ENCODE measurements around the gene NUB1. TPM values are rescaled to one million over a fixed set of nuclear protein-coding genes. Genes with fewer than 3 reads are reported as not detected.
A peak's percentile ranks its signal among the peaks of the same experiment; 100 is the strongest.

NUB1 gene
- total RNA-seq, 2 donors from 2014 or later = 46.4 to 53.7 TPM

DNA sequence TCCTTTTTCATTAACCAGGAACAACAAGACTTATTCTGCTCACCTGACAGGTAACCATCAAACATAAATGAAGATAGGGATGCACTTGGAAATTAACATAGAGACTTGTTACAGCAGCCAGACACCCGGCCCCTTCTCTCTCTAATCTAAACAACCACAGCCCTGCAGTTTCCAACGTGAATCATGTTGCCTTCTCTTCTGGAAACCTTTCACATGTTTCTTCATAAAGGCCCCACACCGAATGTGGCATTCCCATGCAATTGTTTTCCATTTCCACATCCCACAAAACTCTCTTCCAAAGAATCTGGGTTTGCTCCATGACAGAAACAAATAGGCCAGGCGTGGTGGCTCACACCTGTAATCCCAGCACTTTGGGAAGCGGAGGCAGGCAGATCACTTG lies 83.2 kb downstream of the NUB1 start:
- no peak for DNase-seq (ENCODE audit: low spot score)
- no peaks in the 10 kb centered on the region for H3K9me3 ChIP-seq
- H3K27ac ChIP-seq = no peak overlapping the region
- H3K27me3 ChIP-seq (replicated peaks; ENCODE audit: insufficient read depth) = no peaks in the 10 kb centered on the region
- no peaks in the 10 kb centered on the region for H3K36me3 ChIP-seq
- TF ChIP-seq POLR2A (IDR thresholded peaks at IDR 0.05) = no peak
- TF ChIP-seq, protein P1, sequence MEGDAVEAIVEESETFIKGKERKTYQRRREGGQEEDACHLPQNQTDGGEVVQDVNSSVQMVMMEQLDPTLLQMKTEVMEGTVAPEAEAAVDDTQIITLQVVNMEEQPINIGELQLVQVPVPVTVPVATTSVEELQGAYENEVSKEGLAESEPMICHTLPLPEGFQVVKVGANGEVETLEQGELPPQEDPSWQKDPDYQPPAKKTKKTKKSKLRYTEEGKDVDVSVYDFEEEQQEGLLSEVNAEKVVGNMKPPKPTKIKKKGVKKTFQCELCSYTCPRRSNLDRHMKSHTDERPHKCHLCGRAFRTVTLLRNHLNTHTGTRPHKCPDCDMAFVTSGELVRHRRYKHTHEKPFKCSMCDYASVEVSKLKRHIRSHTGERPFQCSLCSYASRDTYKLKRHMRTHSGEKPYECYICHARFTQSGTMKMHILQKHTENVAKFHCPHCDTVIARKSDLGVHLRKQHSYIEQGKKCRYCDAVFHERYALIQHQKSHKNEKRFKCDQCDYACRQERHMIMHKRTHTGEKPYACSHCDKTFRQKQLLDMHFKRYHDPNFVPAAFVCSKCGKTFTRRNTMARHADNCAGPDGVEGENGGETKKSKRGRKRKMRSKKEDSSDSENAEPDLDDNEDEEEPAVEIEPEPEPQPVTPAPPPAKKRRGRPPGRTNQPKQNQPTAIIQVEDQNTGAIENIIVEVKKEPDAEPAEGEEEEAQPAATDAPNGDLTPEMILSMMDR (IDR thresholded peaks at IDR 0.05) = no peak
- no peak for TF ChIP-seq POLR2AphosphoS5 (IDR thresholded peaks at IDR 0.05)
- intact Hi-C loops (cut with DNase I) = no loop called here
- no peak overlapping the region for H3K4me3 ChIP-seq
- no peaks in the 10 kb centered on the region for H3K4me1 ChIP-seq (replicated peaks)
- WGBS = 86% methylated on average over 5 of the region's 5 CpGs

- no peak for TF ChIP-seq POLR2A (IDR thresholded peaks at IDR 0.05)
- Histone ChIP-seq H3K9me3 (no peaks in the 10 kb centered on the region), H3K4me3 (no peak overlapping the region), H3K27ac (peak overlapping the region; percentile 3 to 45), H3K36me3 (no peaks in the 10 kb centered on the region), H3K4me1 (replicated peaks) (no peaks in the 10 kb centered on the region), H3K27me3 (replicated peaks; ENCODE audit: insufficient read depth) (no peaks in the 10 kb centered on the region)
- WGBS = 51% methylated on average over 7 of the region's 7 CpGs
- DNase-seq (ENCODE audit: low spot score) = no peak
- intact Hi-C loops (cut with DNase I) = no loop called here
Observed at GRCh38 chr7:151425670-151426440, 84.2 kb downstream of the NUB1 start.

- Histone ChIP-seq H3K4me3 (no peak overlapping the region), H3K27ac (peak overlapping the region; percentile 3 to 45), H3K36me3 (no peaks in the 10 kb centered on the region), H3K27me3 (replicated peaks; ENCODE audit: insufficient read depth) (no peaks in the 10 kb centered on the region), H3K4me1 (replicated peaks) (no peaks in the 10 kb centered on the region), H3K9me3 (no peaks in the 10 kb centered on the region)
- intact Hi-C loops (cut with DNase I) = no loop called here
- WGBS = 16% methylated on average over 14 of the region's 14 CpGs
- peak; percentile 41 for DNase-seq (ENCODE audit: low spot score)
- TF ChIP-seq, protein P1 (IDR thresholded peaks at IDR 0.05) = no peak
- peak; percentile 56 for TF ChIP-seq POLR2AphosphoS5 (IDR thresholded peaks at IDR 0.05)
Observed at GRCh38 chr7:151426441-151426903, 84.9 kb downstream of the NUB1 start.

GRCh38 chr7:151426904-151427704 lies 85.5 kb downstream of the NUB1 start:
- H3K27me3 ChIP-seq (replicated peaks; ENCODE audit: insufficient read depth) = no peaks in the 10 kb centered on the region
- 80% methylated on average over 20 of the region's 23 CpGs for WGBS
- intact Hi-C loops (cut with DNase I) = no loop called here
- DNase-seq (ENCODE audit: low spot score) = no peak
- peak overlapping the region in 1 of 2 donors; percentile 3 for H3K27ac ChIP-seq
- no peak overlapping the region for H3K4me3 ChIP-seq
- H3K9me3 ChIP-seq = no peaks in the 10 kb centered on the region
- H3K36me3 ChIP-seq = no peaks in the 10 kb centered on the region
- TF ChIP-seq, protein P1 (IDR thresholded peaks at IDR 0.05) = no peak
- TF ChIP-seq POLR2AphosphoS5 (IDR thresholded peaks at IDR 0.05) (no peak), POLR2A (IDR thresholded peaks at IDR 0.05) (no peak)
- no peaks in the 10 kb centered on the region for H3K4me1 ChIP-seq (replicated peaks)

DNA sequence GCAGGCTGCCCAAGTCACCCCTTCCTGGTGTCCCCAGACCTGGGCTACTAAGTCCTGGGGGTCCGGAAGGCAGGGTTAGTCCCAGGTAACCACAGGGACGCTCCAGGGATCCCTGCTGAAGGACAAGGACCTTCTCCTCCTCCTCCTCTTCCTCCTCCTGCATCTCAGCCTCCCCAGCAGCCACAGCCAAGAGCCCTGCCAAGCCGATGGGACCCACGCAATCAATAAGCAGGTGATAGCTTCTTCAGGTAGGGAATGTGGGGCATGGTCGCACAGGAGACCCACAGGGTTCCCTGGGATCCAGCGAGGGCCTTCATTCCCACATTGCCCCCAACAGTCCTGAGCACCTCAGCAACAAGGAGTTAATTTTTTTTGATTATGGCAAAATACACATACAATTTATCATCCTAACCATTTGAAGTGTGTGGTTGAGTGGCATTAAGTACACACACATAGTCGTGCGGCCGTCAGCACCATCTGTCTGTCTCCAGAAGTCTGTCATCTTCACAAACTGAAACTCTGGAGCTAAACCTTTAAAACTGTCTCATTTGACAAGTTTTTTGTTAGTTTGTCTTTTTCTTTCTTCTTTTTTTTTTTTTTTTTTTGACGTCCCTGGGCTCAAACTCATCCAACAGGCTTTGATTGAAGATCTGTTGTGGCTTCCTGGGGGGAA lies 86.2 kb downstream of the NUB1 start:
- 53% methylated on average over 10 of the region's 10 CpGs for WGBS
- H3K27me3 ChIP-seq (replicated peaks; ENCODE audit: insufficient read depth) = no peaks in the 10 kb centered on the region
- peak overlapping the region; percentile 46 to 49 for H3K27ac ChIP-seq
- intact Hi-C loops (cut with DNase I) = no loop called here
- no peaks in the 10 kb centered on the region for H3K9me3 ChIP-seq
- H3K4me1 ChIP-seq (replicated peaks) = no peaks in the 10 kb centered on the region
- TF ChIP-seq POLR2A (IDR thresholded peaks at IDR 0.05) (no peak), POLR2AphosphoS5 (IDR thresholded peaks at IDR 0.05) (no peak)
- TF ChIP-seq, protein P1 (IDR thresholded peaks at IDR 0.05) = no peak
- H3K36me3 ChIP-seq = no peaks in the 10 kb centered on the region
- no peak overlapping the region for H3K4me3 ChIP-seq
- DNase-seq (ENCODE audit: low spot score) = no peak
